Gastrocnemius medialis (tissue), 4 donors: Measurements from ENCODE around the gene CYP4A22. TPM values are rescaled to one million over a fixed set of nuclear protein-coding genes. Genes with fewer than 3 reads are reported as not detected.
"Not testable (repeated sequence)": the region's sequence is repeated elsewhere in the genome, so short reads cannot be mapped to it uniquely, and the experiment has no call there.

Experiments used
- ATAC-seq, 2 donors: fragments of 150-250 bp; one replicate each; pipeline ENCODE4 v1.9.1; 2016
- DNase-seq, 2 donors: peaks; one replicate each; pipeline ENCODE4 v3.0.0-alpha.2; 2019
- H3K27ac ChIP-seq, 4 donors: fragments of 200-600 bp; sonication (generic); 1 replicate in 1 of 4; 2 replicates in 3 of 4; pipeline ENCODE4 v1.5.1; 2016 to 2018; ENCODE audit warnings: mild to moderate bottlenecking in 2 of 4, moderate library complexity in 1 of 4
- H3K27me3 ChIP-seq, 3 donors: fragments of 200-600 bp; sonication (generic) in 2 of 3; 1 replicate in 1 of 3; 2 replicates in 2 of 3; pipeline versions ENCODE4 v1.5.1 to v1.6.0; 2016 to 2019; ENCODE audit warnings: mild to moderate bottlenecking in 1 of 3, moderate library complexity in 1 of 3
- H3K36me3 ChIP-seq, 2 donors: fragments of 200-600 bp; sonication (generic) in 1 of 2; one replicate each; pipeline ENCODE4 v1.5.1; 2017 to 2018
- H3K4me1 ChIP-seq, 2 donors: fragments of 200-600 bp; sonication (generic) in 1 of 2; one replicate each; pipeline ENCODE4 v1.5.1; 2016 to 2017; ENCODE audit warnings: mild to moderate bottlenecking in 2 of 2
- H3K4me3 ChIP-seq, 4 donors: fragments of 200-600 bp; sonication (generic) in 3 of 4; 1 replicate in 1 of 4; 2 replicates in 3 of 4; pipeline ENCODE4 v1.5.1; 2016 to 2019; ENCODE audit warnings: mild to moderate bottlenecking in 2 of 4
- H3K9me3 ChIP-seq, 3 donors: fragments of 200-600 bp; sonication (generic) in 2 of 3; 1 replicate in 1 of 3; 2 replicates in 2 of 3; pipeline ENCODE4 v1.5.1; 2016 to 2019
- CTCF ChIP-seq, 5 experiments: fragments of 450-650 bp in 3 of 5; fragments of 200-600 bp in 2 of 5; sonication (generic) in 2 of 5; IDR thresholded peaks in 4 of 5; conservative IDR thresholded peaks in 1 of 5; 1 replicate in 4 of 5; 2 replicates in 1 of 5; pipeline ENCODE4 v1.5.1; 2016 to 2019; ENCODE audit warnings: antibody characterized with exemption in 5 of 5, mild to moderate bottlenecking in 3 of 5, moderate library complexity in 3 of 5
- POLR2A ChIP-seq, 2 donors: fragments of 450-650 bp; IDR thresholded peaks; one replicate each; pipeline ENCODE4 v1.6.1; 2017; ENCODE audit warnings: antibody characterized with exemption in 2 of 2, mild to moderate bottlenecking in 2 of 2, moderate library complexity in 2 of 2
- in situ Hi-C, 4 donors: fragments of 200-750 bp; cut with MboI; loops; one replicate each; pipeline versions ENCODE4 v1.15.0 to v1.8.0; 2017; ENCODE audit warnings: low sequenced_read_pairs in 4 of 4
- intact Hi-C: fragments of 100-400 bp; cut with DNase I; formaldehyde crosslinking; loops from one replicate; pipeline ENCODE4 v1.15.1; 2023; ENCODE audit warnings: low total_unique reads
- total RNA-seq, 4 donors: library from RNA; depleted of rRNA; stranded (reverse); fragments of >200 nt; gene quantifications; one replicate each; pipeline versions ENCODE4 v1.1.0 to v1.2.3, GENCODE V29; 2016

The CYP4A22 gene
- total RNA-seq, 4 donors from 2014 or later, result 0.20 to 0.47 (median 0.32) TPM; not detected in 1

GRCh38 chr1:47192458-47193384 is 55.5 kb downstream of the CYP4A22 start:
- TF ChIP-seq CTCF (IDR thresholded peaks at IDR 0.05 in 4 of 5, conservative IDR thresholded peaks at IDR 0.05 in 1 of 5), result peak; percentile 80 to 97 (median 86)
- no peak for TF ChIP-seq POLR2A (IDR thresholded peaks at IDR 0.05)
- in situ Hi-C loops, result loop anchor here (5.0 to 25.0 kb wide), 8 partner anchors 62 to 520 kb away; partner anchors contain the start of genes CMPK1 (in 2 of the 4), FOXD2 (in 1 of the 4) and FOXE3 (in 1 of the 4)
- intact Hi-C loops, result loop anchor here (5.0 kb wide), 2 partner anchors 70 to 230 kb away; no protein-coding TSS in a partner anchor
- no peaks in the 10 kb centered on the region for H3K27me3 ChIP-seq
- H3K27ac ChIP-seq, result no peak overlapping the region
- H3K36me3 ChIP-seq, result no peaks in the 10 kb centered on the region
- ATAC-seq (peak; percentile 10 to 23), DNase-seq (peak; percentile 50 to 61)
- no peak overlapping the region for H3K4me3 ChIP-seq
- peaks cover 7 to 14% of the 10 kb centered on the region in 2 donors for H3K4me1 ChIP-seq
- H3K9me3 ChIP-seq, result no peaks in the 10 kb centered on the region

- H3K27ac ChIP-seq, H3K27me3 ChIP-seq, DNase-seq, H3K36me3 ChIP-seq, H3K9me3 ChIP-seq, ATAC-seq, H3K4me3 ChIP-seq: not testable (repeated sequence)
- H3K4me1 ChIP-seq, result peaks cover 7 to 14% of the 10 kb centered on the region in 2 donors
- in situ Hi-C loops, result loop anchor here (5.0 to 25.0 kb wide), 8 partner anchors 61 to 519 kb away; partner anchors contain the start of genes CMPK1 (in 2 of the 4), FOXD2 (in 1 of the 4) and FOXE3 (in 1 of the 4)
- intact Hi-C loops, result loop anchor here (5.0 kb wide), 2 partner anchors 69 to 229 kb away; no protein-coding TSS in a partner anchor
Measured at GRCh38 chr1:47193496-47193895, 56.3 kb downstream of the CYP4A22 start.

GRCh38 chr1:47194311-47194710 is 57.1 kb downstream of the CYP4A22 start:
- Histone ChIP-seq H3K36me3 (no peaks in the 10 kb centered on the region), H3K4me1 (peaks cover 7 to 14% of the 10 kb centered on the region in 2 donors), H3K27ac (no peak overlapping the region), H3K9me3 (no peaks in the 10 kb centered on the region), H3K27me3 (no peaks in the 10 kb centered on the region), H3K4me3 (no peak overlapping the region)
- in situ Hi-C loops, result loop anchor here (5.0 to 25.0 kb wide), 8 partner anchors 60 to 518 kb away; partner anchors contain the start of genes CMPK1 (in 2 of the 4), FOXD2 (in 1 of the 4) and FOXE3 (in 1 of the 4)
- DNase-seq (no peak), ATAC-seq (no peak)
- intact Hi-C loops, result loop anchor here (5.0 kb wide), 2 partner anchors 68 to 228 kb away; no protein-coding TSS in a partner anchor
- no peak for TF ChIP-seq CTCF (IDR thresholded peaks at IDR 0.05 in 4 of 5, conservative IDR thresholded peaks at IDR 0.05 in 1 of 5)
- no peak for TF ChIP-seq POLR2A (IDR thresholded peaks at IDR 0.05)

GRCh38 chr1:47195981-47196380 is 58.7 kb downstream of the CYP4A22 start:
- in situ Hi-C loops, result loop anchor here (10.0 to 25.0 kb wide), 7 partner anchors 59 to 516 kb away; partner anchors contain the start of genes CMPK1 (in 2 of the 4), FOXD2 (in 1 of the 4) and FOXE3 (in 1 of the 4)
- H3K36me3 ChIP-seq, H3K27me3 ChIP-seq, H3K27ac ChIP-seq, ATAC-seq, H3K4me3 ChIP-seq, H3K4me1 ChIP-seq, H3K9me3 ChIP-seq, intact Hi-C loops, DNase-seq: not testable (repeated sequence)

GRCh38 chr1:47196622-47197021 is 59.4 kb downstream of the CYP4A22 start:
- peaks cover 0 to 6% of the 10 kb centered on the region in 2 donors for H3K4me1 ChIP-seq
- in situ Hi-C loops (loop anchor here (10.0 to 25.0 kb wide), 7 partner anchors 58 to 516 kb away; partner anchors contain the start of genes CMPK1 (in 2 of the 4), FOXD2 (in 1 of the 4) and FOXE3 (in 1 of the 4)), intact Hi-C loops (no loop called here)
- TF ChIP-seq CTCF (IDR thresholded peaks at IDR 0.05 in 4 of 5, conservative IDR thresholded peaks at IDR 0.05 in 1 of 5), result no peak
- no peak for TF ChIP-seq POLR2A (IDR thresholded peaks at IDR 0.05)
- no peak overlapping the region for H3K27ac ChIP-seq
- H3K4me3 ChIP-seq, result no peak overlapping the region
- H3K27me3 ChIP-seq, result no peaks in the 10 kb centered on the region
- no peaks in the 10 kb centered on the region for H3K36me3 ChIP-seq
- no peaks in the 10 kb centered on the region for H3K9me3 ChIP-seq
- no peak for DNase-seq
- no peak for ATAC-seq
